NOMO-1 (cell line): ENCODE results near the gene MAP2K3.
A peak's percentile ranks its signal among the peaks of the same experiment; 100 is the strongest.
"Not testable (repeated sequence)": the region's sequence is repeated elsewhere in the genome, so short reads cannot be mapped to it uniquely, and the experiment has no call there.

Experiments
- DNase-seq, 2 experiments: peaks; one replicate each; lab custom pipeline; 2025; ENCODE audit not compliant: unreplicated experiment in 2 of 2; lab: John Stamatoyannopoulos, UW

Gene MAP2K3

GRCh38 chr17:21310061-21310765, 25.7 kb downstream of the MAP2K3 start:
- not testable (repeated sequence) for DNase-seq

- DNase-seq: peak; percentile 42 to 44
These were observed 26.5 kb downstream of the MAP2K3 start for GRCh38 chr17:21310766-21311602.

- DNase-seq: no peak
These were observed 28.8 kb downstream of the MAP2K3 start for GRCh38 chr17:21313320-21313719.

- not testable (repeated sequence) for DNase-seq
These were observed 29.2 kb downstream of the MAP2K3 start for GRCh38 chr17:21313761-21314160.

- not testable (repeated sequence) for DNase-seq
These were observed 29.8 kb downstream of the MAP2K3 start for GRCh38 chr17:21314261-21314664.

GRCh38 chr17:21314701-21315111, 30.2 kb downstream of the MAP2K3 start:
- not testable (repeated sequence) for DNase-seq

GRCh38 chr17:21315246-21316000, 30.9 kb downstream of the MAP2K3 start:
- not testable (repeated sequence) for DNase-seq

GRCh38 chr17:21316212-21316886, 31.8 kb downstream of the MAP2K3 start:
- not testable (repeated sequence) for DNase-seq

- not testable (repeated sequence) for DNase-seq
These were observed 32.5 kb downstream of the MAP2K3 start for GRCh38 chr17:21316887-21317500.

- not testable (repeated sequence) for DNase-seq
These were observed 33.3 kb downstream of the MAP2K3 start for GRCh38 chr17:21317821-21318220.

GRCh38 chr17:21318439-21318838, 33.9 kb downstream of the MAP2K3 start:
- DNase-seq: no peak

- DNase-seq: not testable (repeated sequence)
These were observed 34.3 kb downstream of the MAP2K3 start for GRCh38 chr17:21318856-21319255.

- DNase-seq: not testable (repeated sequence)
These were observed 34.7 kb downstream of the MAP2K3 start for GRCh38 chr17:21319256-21319655.

- not testable (repeated sequence) for DNase-seq
These were observed 35.3 kb downstream of the MAP2K3 start for GRCh38 chr17:21319686-21320375.

GRCh38 chr17:21320430-21320829, 35.9 kb downstream of the MAP2K3 start:
- DNase-seq: not testable (repeated sequence)

GRCh38 chr17:21321061-21321460, 36.5 kb downstream of the MAP2K3 start:
- not testable (repeated sequence) for DNase-seq

- not testable (repeated sequence) for DNase-seq
These were observed 37.3 kb downstream of the MAP2K3 start for GRCh38 chr17:21321744-21322191.

GRCh38 chr17:21323257-21324111, 39.0 kb downstream of the MAP2K3 start:
- DNase-seq: not testable (repeated sequence)
